Endothelial cell of umbilical vein (primary cell): ENCODE measurements around the gene SCGN.

Source experiments
- POLR2A ChIP-seq: IDR thresholded peaks from 2 replicates; pipeline ENCODE4 v1.6.1; 2012; ENCODE audit warnings: low read depth, mild to moderate bottlenecking, control low read depth, low read length
- POLR2AphosphoS5 ChIP-seq: IDR thresholded peaks from 2 replicates; pipeline ENCODE4 v1.6.1; 2012; ENCODE audit warnings: low read depth, mild to moderate bottlenecking, control low read depth, low read length, moderate library complexity; ENCODE audit not compliant: insufficient read depth
- TF ChIP-seq, protein P1 (sequence below), 2 donors: IDR thresholded peaks; 1 replicate in 1 of 2; 2 replicates in 1 of 2; pipeline ENCODE4 v1.5.1; 2011; ENCODE audit warnings: low read length in 2 of 2, mild to moderate bottlenecking in 2 of 2, moderate library complexity in 2 of 2, control low read depth in 1 of 2, inconsistent platforms in 1 of 2, low read depth in 1 of 2; ENCODE audit not compliant: insufficient read depth in 1 of 2; ENCODE audit errors: extremely low read depth in 1 of 2

DNA sequence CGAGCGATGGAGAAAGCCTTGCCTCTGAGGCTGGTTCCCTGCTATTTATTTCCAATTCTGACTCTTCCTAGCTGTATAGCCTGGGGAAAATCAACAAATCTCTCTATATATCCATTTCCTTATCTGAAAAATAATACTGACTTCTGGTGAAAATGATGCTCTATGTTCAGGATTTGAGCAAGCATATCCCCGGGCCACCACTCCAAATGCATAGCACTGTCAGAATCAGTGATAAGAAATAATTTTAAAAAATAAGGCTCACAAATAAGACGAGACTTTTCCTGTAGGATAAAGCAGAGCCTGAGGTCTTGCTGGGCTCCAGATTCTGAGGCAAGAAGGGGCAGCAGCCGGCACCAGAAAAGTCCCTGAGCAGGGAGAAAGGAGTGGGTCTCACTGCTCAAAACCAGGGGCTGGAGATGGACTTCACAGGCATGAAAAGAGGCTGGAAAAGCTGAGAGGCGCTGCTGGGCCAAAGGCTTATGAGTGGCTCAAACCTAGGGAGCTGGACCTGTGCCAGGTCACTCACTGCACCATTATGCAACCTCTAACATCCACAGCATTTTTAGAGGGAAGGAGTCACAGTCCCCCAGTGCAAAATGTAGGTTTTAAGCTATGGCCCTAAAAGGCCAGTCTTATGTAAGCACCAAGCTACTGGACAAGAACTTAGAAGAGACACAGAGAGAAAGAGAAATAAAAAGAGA, 54.4 kb downstream of the SCGN start:
- TF ChIP-seq, protein P1, sequence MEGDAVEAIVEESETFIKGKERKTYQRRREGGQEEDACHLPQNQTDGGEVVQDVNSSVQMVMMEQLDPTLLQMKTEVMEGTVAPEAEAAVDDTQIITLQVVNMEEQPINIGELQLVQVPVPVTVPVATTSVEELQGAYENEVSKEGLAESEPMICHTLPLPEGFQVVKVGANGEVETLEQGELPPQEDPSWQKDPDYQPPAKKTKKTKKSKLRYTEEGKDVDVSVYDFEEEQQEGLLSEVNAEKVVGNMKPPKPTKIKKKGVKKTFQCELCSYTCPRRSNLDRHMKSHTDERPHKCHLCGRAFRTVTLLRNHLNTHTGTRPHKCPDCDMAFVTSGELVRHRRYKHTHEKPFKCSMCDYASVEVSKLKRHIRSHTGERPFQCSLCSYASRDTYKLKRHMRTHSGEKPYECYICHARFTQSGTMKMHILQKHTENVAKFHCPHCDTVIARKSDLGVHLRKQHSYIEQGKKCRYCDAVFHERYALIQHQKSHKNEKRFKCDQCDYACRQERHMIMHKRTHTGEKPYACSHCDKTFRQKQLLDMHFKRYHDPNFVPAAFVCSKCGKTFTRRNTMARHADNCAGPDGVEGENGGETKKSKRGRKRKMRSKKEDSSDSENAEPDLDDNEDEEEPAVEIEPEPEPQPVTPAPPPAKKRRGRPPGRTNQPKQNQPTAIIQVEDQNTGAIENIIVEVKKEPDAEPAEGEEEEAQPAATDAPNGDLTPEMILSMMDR (IDR thresholded peaks at IDR 0.05; ENCODE audit: extremely low read depth in 1 of 2, insufficient read depth in 1 of 2, low read depth in 1 of 2, low read length in 2 of 2), result no peak
- TF ChIP-seq POLR2AphosphoS5 (no peak), POLR2A (no peak)
